AG10803 (cell line): ENCODE measurements around the gene ADM5.

Experiments
- DNase-seq: peaks from one replicate; pipeline ENCODE4 v3.0.0; 2010; ENCODE audit warnings: low read depth
- H3K4me3 ChIP-seq: 2 replicates; pipeline ENCODE4 v1.5.1; 2011; ENCODE audit warnings: mild to moderate bottlenecking, low read length, control low read depth
- TF ChIP-seq, protein P1 (sequence below): conservative IDR thresholded peaks from 2 replicates; pipeline ENCODE4 v1.5.1; 2011; ENCODE audit warnings: mild to moderate bottlenecking, low read length, control low read depth, inconsistent platforms

Gene ADM5

DNA sequence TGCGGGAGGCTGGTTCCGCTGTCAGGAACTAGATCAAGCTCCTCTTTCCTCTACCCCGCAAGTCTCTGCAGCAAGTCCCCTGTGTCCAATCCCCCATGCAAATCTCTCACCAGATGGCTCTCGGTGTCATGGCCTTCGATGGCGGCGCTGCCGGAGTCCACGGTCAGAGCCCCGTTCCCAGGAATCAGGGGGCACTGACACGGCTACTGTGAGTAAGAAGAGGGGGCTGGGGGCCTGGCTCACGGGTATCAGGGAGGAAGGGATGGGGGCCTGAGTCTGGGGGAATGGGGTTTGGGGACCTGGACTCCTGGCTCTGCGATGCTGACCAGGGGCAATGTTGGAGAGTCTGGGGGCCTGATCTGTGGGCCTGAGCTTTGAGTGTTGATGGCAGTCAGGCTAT, 43.4 kb upstream of the ADM5 start:
- TF ChIP-seq, protein P1, sequence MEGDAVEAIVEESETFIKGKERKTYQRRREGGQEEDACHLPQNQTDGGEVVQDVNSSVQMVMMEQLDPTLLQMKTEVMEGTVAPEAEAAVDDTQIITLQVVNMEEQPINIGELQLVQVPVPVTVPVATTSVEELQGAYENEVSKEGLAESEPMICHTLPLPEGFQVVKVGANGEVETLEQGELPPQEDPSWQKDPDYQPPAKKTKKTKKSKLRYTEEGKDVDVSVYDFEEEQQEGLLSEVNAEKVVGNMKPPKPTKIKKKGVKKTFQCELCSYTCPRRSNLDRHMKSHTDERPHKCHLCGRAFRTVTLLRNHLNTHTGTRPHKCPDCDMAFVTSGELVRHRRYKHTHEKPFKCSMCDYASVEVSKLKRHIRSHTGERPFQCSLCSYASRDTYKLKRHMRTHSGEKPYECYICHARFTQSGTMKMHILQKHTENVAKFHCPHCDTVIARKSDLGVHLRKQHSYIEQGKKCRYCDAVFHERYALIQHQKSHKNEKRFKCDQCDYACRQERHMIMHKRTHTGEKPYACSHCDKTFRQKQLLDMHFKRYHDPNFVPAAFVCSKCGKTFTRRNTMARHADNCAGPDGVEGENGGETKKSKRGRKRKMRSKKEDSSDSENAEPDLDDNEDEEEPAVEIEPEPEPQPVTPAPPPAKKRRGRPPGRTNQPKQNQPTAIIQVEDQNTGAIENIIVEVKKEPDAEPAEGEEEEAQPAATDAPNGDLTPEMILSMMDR = no peak
- H3K4me3 ChIP-seq = no peak overlapping the region
- DNase-seq = no peak

DNA sequence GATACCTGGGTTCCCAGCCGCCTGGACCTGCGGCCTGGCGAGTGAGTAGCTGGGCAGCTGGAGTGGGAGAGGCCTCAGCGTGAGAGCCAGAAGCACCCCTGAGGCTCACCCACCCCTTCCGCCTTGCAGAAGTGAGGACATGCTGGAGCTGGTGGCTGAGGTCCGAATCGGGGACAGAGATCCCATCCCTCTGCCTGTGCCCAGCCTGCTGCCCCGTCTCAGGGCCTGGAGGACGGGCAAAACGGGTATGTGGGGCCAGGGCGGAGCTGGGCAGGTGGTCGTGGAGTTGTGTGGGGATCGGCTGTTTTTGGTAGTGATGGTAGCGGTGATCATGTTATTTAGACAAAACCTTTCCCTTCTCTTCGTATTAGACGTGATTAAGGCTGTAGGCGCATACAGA, 42.8 kb upstream of the ADM5 start:
- no peak overlapping the region for H3K4me3 ChIP-seq
- DNase-seq = no peak
- TF ChIP-seq, protein P1 = no peak

DNA sequence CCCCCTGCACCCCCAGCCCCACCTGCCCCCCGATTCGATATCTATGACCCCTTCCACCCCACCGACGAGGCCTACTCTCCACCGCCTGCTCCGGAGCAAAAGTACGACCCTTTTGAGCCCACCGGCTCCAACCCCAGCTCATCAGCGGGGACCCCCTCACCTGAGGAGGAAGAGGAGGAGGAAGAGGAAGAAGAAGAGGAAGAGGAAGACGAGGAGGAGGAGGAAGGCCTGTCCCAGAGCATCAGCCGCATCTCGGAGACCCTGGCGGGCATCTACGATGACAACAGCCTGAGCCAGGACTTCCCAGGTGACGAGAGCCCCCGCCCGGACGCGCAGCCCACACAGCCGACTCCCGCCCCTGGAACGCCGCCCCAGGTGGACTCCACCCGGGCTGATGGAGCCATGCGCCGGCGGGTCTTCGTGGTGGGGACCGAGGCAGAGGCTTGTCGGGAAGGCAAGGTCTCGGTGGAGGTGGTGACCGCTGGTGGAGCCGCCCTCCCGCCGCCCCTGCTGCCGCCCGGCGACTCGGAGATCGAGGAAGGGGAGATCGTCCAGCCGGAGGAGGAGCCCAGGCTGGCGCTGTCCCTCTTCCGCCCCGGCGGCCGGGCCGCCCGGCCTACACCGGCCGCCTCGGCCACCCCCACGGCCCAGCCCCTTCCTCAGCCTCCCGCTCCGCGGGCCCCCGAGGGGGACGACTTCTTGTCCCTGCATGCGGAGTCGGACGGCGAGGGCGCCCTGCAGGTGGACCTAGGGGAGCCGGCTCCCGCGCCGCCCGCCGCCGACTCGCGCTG, 38.2 kb upstream of the ADM5 start:
- no peak overlapping the region for H3K4me3 ChIP-seq
- DNase-seq = no peak
- TF ChIP-seq, protein P1 = no peak

DNA sequence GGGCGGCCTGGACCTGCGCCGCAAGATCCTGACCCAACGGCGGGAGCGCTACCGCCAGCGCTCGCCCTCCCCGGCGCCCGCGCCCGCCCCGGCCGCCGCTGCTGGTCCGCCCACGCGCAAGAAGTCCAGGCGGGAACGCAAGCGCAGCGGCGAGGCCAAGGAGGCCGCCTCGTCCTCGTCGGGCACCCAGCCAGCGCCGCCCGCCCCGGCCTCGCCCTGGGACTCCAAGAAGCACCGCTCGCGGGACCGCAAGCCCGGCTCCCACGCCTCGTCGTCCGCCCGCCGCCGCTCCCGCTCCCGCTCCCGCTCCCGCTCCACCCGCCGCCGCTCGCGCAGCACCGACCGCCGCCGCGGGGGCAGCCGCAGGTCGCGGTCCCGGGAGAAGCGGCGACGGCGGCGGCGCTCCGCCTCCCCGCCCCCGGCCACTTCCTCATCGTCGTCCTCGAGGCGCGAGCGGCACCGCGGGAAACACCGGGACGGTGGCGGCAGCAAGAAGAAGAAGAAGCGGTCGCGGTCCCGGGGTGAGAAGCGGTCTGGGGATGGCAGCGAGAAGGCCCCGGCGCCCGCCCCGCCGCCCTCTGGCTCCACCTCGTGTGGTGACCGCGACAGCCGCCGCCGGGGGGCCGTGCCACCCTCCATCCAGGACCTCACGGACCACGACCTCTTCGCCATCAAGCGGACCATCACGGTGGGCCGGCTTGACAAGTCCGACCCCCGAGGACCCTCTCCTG, 37.4 kb upstream of the ADM5 start:
- no peak overlapping the region for H3K4me3 ChIP-seq
- DNase-seq = no peak
- TF ChIP-seq, protein P1 = no peak

DNA sequence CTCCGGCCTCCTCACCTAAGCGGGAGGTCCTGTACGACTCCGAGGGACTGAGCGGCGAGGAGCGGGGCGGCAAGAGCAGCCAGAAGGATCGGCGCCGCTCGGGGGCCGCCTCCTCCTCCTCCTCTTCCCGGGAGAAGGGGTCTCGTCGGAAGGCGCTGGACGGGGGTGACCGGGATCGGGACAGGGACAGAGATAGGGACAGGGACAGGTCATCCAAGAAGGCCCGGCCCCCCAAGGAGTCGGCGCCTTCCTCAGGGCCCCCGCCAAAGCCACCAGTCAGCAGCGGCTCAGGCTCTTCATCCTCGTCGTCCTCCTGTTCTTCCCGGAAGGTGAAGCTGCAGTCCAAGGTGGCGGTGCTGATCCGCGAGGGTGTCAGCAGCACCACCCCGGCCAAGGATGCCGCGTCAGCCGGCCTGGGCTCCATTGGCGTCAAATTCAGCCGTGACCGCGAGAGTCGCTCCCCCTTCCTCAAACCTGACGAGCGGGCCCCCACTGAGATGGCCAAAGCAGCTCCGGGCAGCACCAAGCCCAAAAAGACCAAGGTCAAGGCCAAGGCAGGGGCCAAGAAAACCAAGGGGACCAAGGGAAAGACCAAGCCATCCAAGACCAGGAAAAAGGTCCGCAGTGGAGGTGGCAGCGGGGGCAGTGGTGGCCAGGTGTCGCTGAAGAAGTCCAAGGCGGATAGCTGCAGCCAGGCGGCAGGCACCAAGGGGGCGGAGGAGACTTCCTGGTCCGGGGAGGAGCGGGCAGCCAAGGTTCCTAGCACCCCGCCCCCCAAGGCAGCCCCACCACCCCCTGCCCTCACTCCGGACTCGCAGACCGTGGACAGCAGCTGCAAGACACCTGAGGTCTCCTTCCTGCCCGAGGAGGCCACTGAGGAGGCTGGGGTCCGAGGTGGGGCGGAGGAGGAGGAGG, 36.6 kb upstream of the ADM5 start:
- no peak for DNase-seq
- TF ChIP-seq, protein P1 = no peak
- no peak overlapping the region for H3K4me3 ChIP-seq

DNA sequence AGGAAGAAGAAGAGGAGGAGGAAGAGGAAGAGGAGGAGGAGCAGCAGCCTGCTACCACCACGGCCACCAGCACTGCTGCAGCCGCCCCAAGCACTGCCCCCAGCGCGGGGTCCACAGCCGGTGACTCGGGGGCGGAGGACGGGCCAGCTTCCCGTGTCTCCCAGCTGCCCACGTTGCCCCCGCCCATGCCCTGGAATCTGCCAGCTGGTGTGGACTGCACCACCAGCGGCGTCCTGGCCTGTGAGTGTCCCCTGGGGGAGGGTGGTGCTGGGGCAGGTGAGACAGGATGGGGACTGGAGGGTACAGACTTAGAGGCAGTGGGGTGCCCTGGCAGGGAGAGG, 36.0 kb upstream of the ADM5 start:
- DNase-seq = no peak
- TF ChIP-seq, protein P1 = no peak
- no peak overlapping the region for H3K4me3 ChIP-seq
